Neural cell (in vitro differentiated cells): ENCODE results near the gene GATA6. TPM values are rescaled to one million over a fixed set of nuclear protein-coding genes. Genes with fewer than 3 reads are reported as not detected.

Source experiments
- H2AFZ ChIP-seq: fragments of 200-600, 300-800 bp; sonication (generic), shearing (Covaris generic); 2 replicates; pipeline ENCODE4 v1.6.0; 2014; ENCODE audit warnings: low read depth, mild to moderate bottlenecking, antibody characterized with exemption, low read length, moderate library complexity
- H3F3A ChIP-seq: fragments of 200-600 bp; shearing (Covaris generic); 2 replicates; pipeline ENCODE4 v1.6.1; 2016; ENCODE audit warnings: mild to moderate bottlenecking, moderate library complexity, mixed read lengths, antibody characterized with exemption, low read length; ENCODE audit not compliant: insufficient read depth, poor library complexity, severe bottlenecking
- H3K27ac ChIP-seq: fragments of 200-600, 300-800 bp; sonication (generic), shearing (Covaris generic); 2 replicates; pipeline ENCODE4 v1.5.1; 2014; ENCODE audit warnings: mild to moderate bottlenecking, low read length, moderate library complexity
- H3K27me3 ChIP-seq: fragments of 300-800, 200-600 bp; sonication (generic), shearing (Covaris generic); 2 replicates; pipeline ENCODE4 v1.6.0; 2014; ENCODE audit warnings: mild to moderate bottlenecking, low read depth, low read length, moderate library complexity; ENCODE audit not compliant: insufficient read depth
- H3K36me3 ChIP-seq: fragments of 300-800, 200-600 bp; sonication (generic), shearing (Covaris generic); 2 replicates; pipeline ENCODE4 v1.5.1; 2014; ENCODE audit warnings: mild to moderate bottlenecking, antibody characterized with exemption, low read length, moderate library complexity; ENCODE audit not compliant: insufficient read depth
- H3K4me2 ChIP-seq: fragments of 300-800, 200-600 bp; sonication (generic), shearing (Covaris generic); 2 replicates; pipeline ENCODE4 v1.6.0; 2014; ENCODE audit warnings: mild to moderate bottlenecking, low read length
- H3K4me3 ChIP-seq: fragments of 300-800, 200-600 bp; sonication (generic), shearing (Covaris generic); 2 replicates; pipeline ENCODE4 v1.5.1; 2014; ENCODE audit warnings: mild to moderate bottlenecking, low read length, moderate library complexity
- H3K79me2 ChIP-seq: fragments of 200-600 bp; shearing (Covaris generic); replicated peaks from 2 replicates; pipeline ENCODE4 v1.6.0; 2014; ENCODE audit warnings: mild to moderate bottlenecking, low read length, moderate library complexity; ENCODE audit not compliant: insufficient read depth
- H3K9ac ChIP-seq: fragments of 300-800, 200-600 bp; sonication (generic), shearing (Covaris generic); 2 replicates; pipeline ENCODE4 v1.6.1; 2016; ENCODE audit warnings: mild to moderate bottlenecking, low read length, mixed read lengths
- H3K9me2 ChIP-seq: fragments of 200-600 bp; shearing (Covaris generic); 2 replicates; pipeline ENCODE4 v1.6.1; 2016; ENCODE audit warnings: mild to moderate bottlenecking, low read length, mixed read lengths; ENCODE audit not compliant: insufficient read depth
- H3K9me3 ChIP-seq: fragments of 200-600, 300-800 bp; sonication (generic), shearing (Covaris generic); 2 replicates; pipeline ENCODE4 v1.6.1; 2016; ENCODE audit warnings: mild to moderate bottlenecking, mixed run types, low read length, moderate library complexity, mixed read lengths
- H4K20me1 ChIP-seq: fragments of 200-600 bp; shearing (Covaris generic); 2 replicates; pipeline ENCODE4 v1.6.1; 2016; ENCODE audit warnings: mild to moderate bottlenecking, mixed run types; ENCODE audit not compliant: insufficient read depth
- EP300 ChIP-seq: fragments of 450-650 bp; conservative IDR thresholded peaks from 2 replicates; pipeline ENCODE4 v1.6.1; 2014; ENCODE audit warnings: antibody characterized with exemption, mild to moderate bottlenecking, moderate library complexity; ENCODE audit not compliant: poor library complexity, severe bottlenecking
- EZH2 ChIP-seq: fragments of 200-600, 300-800 bp; shearing (Covaris generic), sonication (generic); IDR thresholded peaks from 2 replicates; pipeline ENCODE4 v1.6.1; 2014; ENCODE audit warnings: antibody characterized with exemption, low read length, borderline replicate concordance, mild to moderate bottlenecking; ENCODE audit not compliant: insufficient read depth, poor library complexity, severe bottlenecking
- MXI1 ChIP-seq: fragments of 450-650 bp; conservative IDR thresholded peaks from 2 replicates; pipeline ENCODE4 v1.6.1; 2014; ENCODE audit warnings: antibody characterized with exemption, mild to moderate bottlenecking; ENCODE audit not compliant: poor library complexity, severe bottlenecking
- POLR2AphosphoS5 ChIP-seq: IDR thresholded peaks from 2 replicates; pipeline ENCODE4 v1.6.1; 2012
- RAD21 ChIP-seq: fragments of 450-650 bp; conservative IDR thresholded peaks from 2 replicates; pipeline ENCODE4 v1.6.1; 2014; ENCODE audit warnings: antibody characterized with exemption, mild to moderate bottlenecking, moderate library complexity
- SMC3 ChIP-seq: fragments of 450-650 bp; conservative IDR thresholded peaks from 2 replicates; pipeline ENCODE4 v1.6.1; 2014; ENCODE audit warnings: antibody characterized with exemption, mild to moderate bottlenecking, moderate library complexity; ENCODE audit not compliant: poor library complexity
- TAF1 ChIP-seq: IDR thresholded peaks from 2 replicates; pipeline ENCODE4 v1.6.1; 2012; ENCODE audit warnings: low read depth
- polyA plus RNA-seq: library from polyadenylated mRNA; depleted of rRNA; stranded (reverse); fragments of >200 nt; gene quantifications from 2 replicates; pipeline ENCODE4 v1.2.3, GENCODE V29; 2014
- TF ChIP-seq, protein P1 (sequence below): IDR thresholded peaks from 2 replicates; pipeline ENCODE4 v1.6.1; 2012; ENCODE audit warnings: borderline replicate concordance
- TF ChIP-seq, protein P2 (sequence below): fragments of 450-650 bp; IDR thresholded peaks from 2 replicates; pipeline ENCODE4 v1.5.1; 2014; ENCODE audit warnings: antibody characterized with exemption, mild to moderate bottlenecking, moderate library complexity; ENCODE audit not compliant: poor library complexity, severe bottlenecking

GATA6 gene
- polyA plus RNA-seq, 1 donor from 2014 or later = not detected

DNA sequence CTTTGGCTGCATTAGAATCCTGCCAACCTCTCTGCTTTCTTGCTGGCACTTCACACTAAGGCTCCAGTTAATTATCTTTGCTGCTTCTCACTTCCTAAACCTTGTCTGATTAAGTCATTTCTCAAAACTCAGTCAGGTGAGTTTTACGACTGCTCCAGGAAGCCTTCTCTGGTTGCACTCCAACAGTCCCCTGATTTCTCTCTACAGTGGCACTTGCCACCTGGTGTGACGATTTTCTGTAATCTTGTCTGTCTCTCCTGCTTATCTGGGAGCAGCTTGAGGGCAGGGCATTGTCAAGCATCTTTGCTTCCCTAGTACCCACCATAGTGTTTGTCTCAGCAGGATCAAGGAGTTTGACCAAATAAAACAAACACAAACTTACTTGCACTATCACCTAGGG lies 10.4 kb upstream of the GATA6 start:
- H3K9ac ChIP-seq = no peak overlapping the region

DNA sequence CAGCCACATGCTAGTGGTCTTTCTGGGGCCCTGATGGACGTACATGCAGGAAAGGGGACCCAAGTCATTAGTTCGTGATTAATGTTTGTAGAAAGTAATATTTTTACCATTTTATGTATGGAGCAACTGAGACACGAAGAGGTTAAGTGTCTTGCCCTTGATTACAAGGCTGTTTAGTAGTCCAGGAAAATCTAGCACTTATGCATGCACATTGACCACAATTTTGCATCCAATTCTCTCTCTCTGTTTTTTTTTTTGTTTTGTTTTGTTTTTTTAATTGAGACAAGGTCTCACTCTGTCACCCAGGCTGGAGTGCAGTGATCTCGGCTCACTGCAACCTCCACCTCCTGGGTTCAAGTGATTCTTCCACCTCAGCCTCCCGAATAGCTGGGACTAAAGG lies 8.3 kb upstream of the GATA6 start:
- Histone ChIP-seq H2AFZ (no peak overlapping the region), H3K4me2 (no peak overlapping the region), H3K79me2 (no peaks in the 10 kb centered on the region), H3K27me3 (peaks cover 60% of the 10 kb centered on the region), H3K9me2 (no peaks in the 10 kb centered on the region), H3F3A (no peaks in the 10 kb centered on the region), H4K20me1 (no peaks in the 10 kb centered on the region), H3K27ac (no peak overlapping the region), H3K4me3 (no peak overlapping the region), H3K9me3 (no peaks in the 10 kb centered on the region), H3K36me3 (no peaks in the 10 kb centered on the region), H3K9ac (no peak overlapping the region)
- TF ChIP-seq RAD21 (no peak), EZH2 (no peak), MXI1 (no peak), TAF1 (no peak)
- TF ChIP-seq, protein P1, sequence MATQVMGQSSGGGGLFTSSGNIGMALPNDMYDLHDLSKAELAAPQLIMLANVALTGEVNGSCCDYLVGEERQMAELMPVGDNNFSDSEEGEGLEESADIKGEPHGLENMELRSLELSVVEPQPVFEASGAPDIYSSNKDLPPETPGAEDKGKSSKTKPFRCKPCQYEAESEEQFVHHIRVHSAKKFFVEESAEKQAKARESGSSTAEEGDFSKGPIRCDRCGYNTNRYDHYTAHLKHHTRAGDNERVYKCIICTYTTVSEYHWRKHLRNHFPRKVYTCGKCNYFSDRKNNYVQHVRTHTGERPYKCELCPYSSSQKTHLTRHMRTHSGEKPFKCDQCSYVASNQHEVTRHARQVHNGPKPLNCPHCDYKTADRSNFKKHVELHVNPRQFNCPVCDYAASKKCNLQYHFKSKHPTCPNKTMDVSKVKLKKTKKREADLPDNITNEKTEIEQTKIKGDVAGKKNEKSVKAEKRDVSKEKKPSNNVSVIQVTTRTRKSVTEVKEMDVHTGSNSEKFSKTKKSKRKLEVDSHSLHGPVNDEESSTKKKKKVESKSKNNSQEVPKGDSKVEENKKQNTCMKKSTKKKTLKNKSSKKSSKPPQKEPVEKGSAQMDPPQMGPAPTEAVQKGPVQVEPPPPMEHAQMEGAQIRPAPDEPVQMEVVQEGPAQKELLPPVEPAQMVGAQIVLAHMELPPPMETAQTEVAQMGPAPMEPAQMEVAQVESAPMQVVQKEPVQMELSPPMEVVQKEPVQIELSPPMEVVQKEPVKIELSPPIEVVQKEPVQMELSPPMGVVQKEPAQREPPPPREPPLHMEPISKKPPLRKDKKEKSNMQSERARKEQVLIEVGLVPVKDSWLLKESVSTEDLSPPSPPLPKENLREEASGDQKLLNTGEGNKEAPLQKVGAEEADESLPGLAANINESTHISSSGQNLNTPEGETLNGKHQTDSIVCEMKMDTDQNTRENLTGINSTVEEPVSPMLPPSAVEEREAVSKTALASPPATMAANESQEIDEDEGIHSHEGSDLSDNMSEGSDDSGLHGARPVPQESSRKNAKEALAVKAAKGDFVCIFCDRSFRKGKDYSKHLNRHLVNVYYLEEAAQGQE = no peak

More for the DNA sequence above, 10.4 kb upstream of the GATA6 start:
- Histone ChIP-seq H3K36me3 (no peaks in the 10 kb centered on the region), H3K79me2 (no peaks in the 10 kb centered on the region), H2AFZ (no peak overlapping the region), H3K9me2 (no peaks in the 10 kb centered on the region), H3K4me2 (no peak overlapping the region), H3K9me3 (no peaks in the 10 kb centered on the region), H4K20me1 (no peaks in the 10 kb centered on the region), H3K27me3 (peaks cover 41% of the 10 kb centered on the region), H3F3A (no peaks in the 10 kb centered on the region), H3K27ac (no peak overlapping the region), H3K4me3 (no peak overlapping the region)
- TF ChIP-seq RAD21 (no peak), TAF1 (no peak), MXI1 (no peak), POLR2AphosphoS5 (no peak), EZH2 (no peak), SMC3 (no peak), EP300 (no peak)
- TF ChIP-seq, protein P1 = no peak
- TF ChIP-seq, protein P2, sequence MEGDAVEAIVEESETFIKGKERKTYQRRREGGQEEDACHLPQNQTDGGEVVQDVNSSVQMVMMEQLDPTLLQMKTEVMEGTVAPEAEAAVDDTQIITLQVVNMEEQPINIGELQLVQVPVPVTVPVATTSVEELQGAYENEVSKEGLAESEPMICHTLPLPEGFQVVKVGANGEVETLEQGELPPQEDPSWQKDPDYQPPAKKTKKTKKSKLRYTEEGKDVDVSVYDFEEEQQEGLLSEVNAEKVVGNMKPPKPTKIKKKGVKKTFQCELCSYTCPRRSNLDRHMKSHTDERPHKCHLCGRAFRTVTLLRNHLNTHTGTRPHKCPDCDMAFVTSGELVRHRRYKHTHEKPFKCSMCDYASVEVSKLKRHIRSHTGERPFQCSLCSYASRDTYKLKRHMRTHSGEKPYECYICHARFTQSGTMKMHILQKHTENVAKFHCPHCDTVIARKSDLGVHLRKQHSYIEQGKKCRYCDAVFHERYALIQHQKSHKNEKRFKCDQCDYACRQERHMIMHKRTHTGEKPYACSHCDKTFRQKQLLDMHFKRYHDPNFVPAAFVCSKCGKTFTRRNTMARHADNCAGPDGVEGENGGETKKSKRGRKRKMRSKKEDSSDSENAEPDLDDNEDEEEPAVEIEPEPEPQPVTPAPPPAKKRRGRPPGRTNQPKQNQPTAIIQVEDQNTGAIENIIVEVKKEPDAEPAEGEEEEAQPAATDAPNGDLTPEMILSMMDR = no peak
